ENCODE results near the gene EGLN1. TPM values are rescaled to one million over a fixed set of nuclear protein-coding genes. Genes with fewer than 3 reads are reported as not detected.
"Not testable (repeated sequence)": the region's sequence is repeated elsewhere in the genome, so short reads cannot be mapped to it uniquely, and the experiment has no call there.

EGLN1 gene
- total RNA-seq, 1 experiment from 2014 or later = 29.0 TPM

DNA sequence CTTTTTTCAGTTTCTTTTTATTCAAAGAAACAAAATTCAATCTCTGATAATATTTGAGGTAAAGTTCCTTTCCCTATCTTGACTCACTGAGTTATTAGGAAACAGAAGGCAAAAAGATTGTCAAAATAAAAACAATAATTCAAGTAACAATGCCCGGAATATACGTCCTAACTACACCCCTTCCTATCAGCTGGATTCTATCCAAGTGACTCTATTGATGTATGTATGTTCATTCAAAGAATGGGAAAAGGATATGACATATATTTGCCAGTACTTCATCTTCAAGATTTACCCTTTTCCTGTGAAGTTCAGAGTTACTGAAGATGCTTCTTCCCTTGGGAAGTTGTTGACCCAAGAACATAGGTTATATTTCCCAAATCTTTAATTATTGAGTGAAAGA lies 70.3 kb downstream of the EGLN1 start:
- BruUV-seq (replicated peaks) = no TSS peak
- POLR2A ChIA-PET = no interaction called here
- in situ Hi-C loops (cut with HindIII; ENCODE audit: low pct_unique_long_range_greater_than_20kb, low sequenced_read_pairs) = no loop called here

DNA sequence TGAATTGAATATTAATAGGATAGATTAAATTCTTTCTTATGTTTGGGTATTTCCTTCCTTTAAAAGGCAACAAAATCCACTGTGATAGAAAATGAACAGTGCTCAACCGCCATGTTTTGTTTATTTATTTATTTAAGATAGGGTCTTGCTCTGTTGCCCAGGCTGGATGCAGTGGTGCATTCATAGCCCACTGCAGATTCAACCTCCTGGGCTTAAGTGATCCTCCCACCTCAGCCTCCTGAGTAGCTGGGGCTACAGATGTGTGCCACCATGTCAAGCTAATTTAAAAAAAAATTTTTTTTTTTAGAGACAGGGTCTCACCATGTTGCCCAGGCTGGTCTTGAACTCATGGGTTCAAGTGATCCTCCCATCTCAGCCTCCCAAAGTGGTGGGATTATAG lies 73.2 kb downstream of the EGLN1 start:
- H3K27me3 ChIP-seq (ENCODE audit: control insufficient read depth, insufficient read depth, low read length); H3K4me3 ChIP-seq (ENCODE audit: low read depth in 2 of 2, low read length in 2 of 2); CTCF ChIA-PET; ATAC-seq; H3K4me1 ChIP-seq (ENCODE audit: control insufficient read depth, insufficient read depth, low read length); BruUV-seq (replicated peaks); in situ Hi-C loops (cut with HindIII; ENCODE audit: low pct_unique_long_range_greater_than_20kb, low sequenced_read_pairs); H3K9me3 ChIP-seq (ENCODE audit: control insufficient read depth, insufficient read depth, low read depth, low read length); H3K27ac ChIP-seq (ENCODE audit: low read length); intact Hi-C loops (cut with micrococcal nuclease; ENCODE audit: unreplicated experiment); DNase-seq (ENCODE audit: low read depth, low spot score); POLR2A ChIA-PET: not testable (repeated sequence)
- H3K36me3 ChIP-seq (ENCODE audit: control insufficient read depth, insufficient read depth, low read length) = peaks cover 29% of the 10 kb centered on the region

More for the DNA sequence above, 70.3 kb downstream of the EGLN1 start:
- ATAC-seq = no peak
- H3K36me3 ChIP-seq (ENCODE audit: control insufficient read depth, insufficient read depth, low read length) = peaks cover 29% of the 10 kb centered on the region
- DNase-seq (ENCODE audit: low read depth, low spot score) = no peak
- H3K27ac ChIP-seq (ENCODE audit: low read length) = no peak overlapping the region
- no peaks in the 10 kb centered on the region for H3K4me1 ChIP-seq (ENCODE audit: control insufficient read depth, insufficient read depth, low read length)
- no peak overlapping the region for H3K4me3 ChIP-seq (ENCODE audit: low read depth in 2 of 2, low read length in 2 of 2)
- no peaks in the 10 kb centered on the region for H3K27me3 ChIP-seq (ENCODE audit: control insufficient read depth, insufficient read depth, low read length)
- TF ChIP-seq POLR2AphosphoS5 (IDR thresholded peaks at IDR 0.05; ENCODE audit: low read depth, low read length) (no peak), TCF7L2 (IDR thresholded peaks at IDR 0.05; ENCODE audit: low read depth, low read length) (no peak), SIN3A (IDR thresholded peaks at IDR 0.05; ENCODE audit: borderline replicate concordance, insufficient read depth, low read depth, low read length) (no peak)
- TF ChIP-seq, protein P1, sequence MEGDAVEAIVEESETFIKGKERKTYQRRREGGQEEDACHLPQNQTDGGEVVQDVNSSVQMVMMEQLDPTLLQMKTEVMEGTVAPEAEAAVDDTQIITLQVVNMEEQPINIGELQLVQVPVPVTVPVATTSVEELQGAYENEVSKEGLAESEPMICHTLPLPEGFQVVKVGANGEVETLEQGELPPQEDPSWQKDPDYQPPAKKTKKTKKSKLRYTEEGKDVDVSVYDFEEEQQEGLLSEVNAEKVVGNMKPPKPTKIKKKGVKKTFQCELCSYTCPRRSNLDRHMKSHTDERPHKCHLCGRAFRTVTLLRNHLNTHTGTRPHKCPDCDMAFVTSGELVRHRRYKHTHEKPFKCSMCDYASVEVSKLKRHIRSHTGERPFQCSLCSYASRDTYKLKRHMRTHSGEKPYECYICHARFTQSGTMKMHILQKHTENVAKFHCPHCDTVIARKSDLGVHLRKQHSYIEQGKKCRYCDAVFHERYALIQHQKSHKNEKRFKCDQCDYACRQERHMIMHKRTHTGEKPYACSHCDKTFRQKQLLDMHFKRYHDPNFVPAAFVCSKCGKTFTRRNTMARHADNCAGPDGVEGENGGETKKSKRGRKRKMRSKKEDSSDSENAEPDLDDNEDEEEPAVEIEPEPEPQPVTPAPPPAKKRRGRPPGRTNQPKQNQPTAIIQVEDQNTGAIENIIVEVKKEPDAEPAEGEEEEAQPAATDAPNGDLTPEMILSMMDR (IDR thresholded peaks at IDR 0.05) = no peak
- TF ChIP-seq, protein P2, sequence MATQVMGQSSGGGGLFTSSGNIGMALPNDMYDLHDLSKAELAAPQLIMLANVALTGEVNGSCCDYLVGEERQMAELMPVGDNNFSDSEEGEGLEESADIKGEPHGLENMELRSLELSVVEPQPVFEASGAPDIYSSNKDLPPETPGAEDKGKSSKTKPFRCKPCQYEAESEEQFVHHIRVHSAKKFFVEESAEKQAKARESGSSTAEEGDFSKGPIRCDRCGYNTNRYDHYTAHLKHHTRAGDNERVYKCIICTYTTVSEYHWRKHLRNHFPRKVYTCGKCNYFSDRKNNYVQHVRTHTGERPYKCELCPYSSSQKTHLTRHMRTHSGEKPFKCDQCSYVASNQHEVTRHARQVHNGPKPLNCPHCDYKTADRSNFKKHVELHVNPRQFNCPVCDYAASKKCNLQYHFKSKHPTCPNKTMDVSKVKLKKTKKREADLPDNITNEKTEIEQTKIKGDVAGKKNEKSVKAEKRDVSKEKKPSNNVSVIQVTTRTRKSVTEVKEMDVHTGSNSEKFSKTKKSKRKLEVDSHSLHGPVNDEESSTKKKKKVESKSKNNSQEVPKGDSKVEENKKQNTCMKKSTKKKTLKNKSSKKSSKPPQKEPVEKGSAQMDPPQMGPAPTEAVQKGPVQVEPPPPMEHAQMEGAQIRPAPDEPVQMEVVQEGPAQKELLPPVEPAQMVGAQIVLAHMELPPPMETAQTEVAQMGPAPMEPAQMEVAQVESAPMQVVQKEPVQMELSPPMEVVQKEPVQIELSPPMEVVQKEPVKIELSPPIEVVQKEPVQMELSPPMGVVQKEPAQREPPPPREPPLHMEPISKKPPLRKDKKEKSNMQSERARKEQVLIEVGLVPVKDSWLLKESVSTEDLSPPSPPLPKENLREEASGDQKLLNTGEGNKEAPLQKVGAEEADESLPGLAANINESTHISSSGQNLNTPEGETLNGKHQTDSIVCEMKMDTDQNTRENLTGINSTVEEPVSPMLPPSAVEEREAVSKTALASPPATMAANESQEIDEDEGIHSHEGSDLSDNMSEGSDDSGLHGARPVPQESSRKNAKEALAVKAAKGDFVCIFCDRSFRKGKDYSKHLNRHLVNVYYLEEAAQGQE (IDR thresholded peaks at IDR 0.05; ENCODE audit: insufficient read depth in 1 of 2, low read depth in 2 of 2, low read length in 1 of 2) = no peak
- no peaks in the 10 kb centered on the region for H3K9me3 ChIP-seq (ENCODE audit: control insufficient read depth, insufficient read depth, low read depth, low read length)
- intact Hi-C loops (cut with micrococcal nuclease; ENCODE audit: unreplicated experiment) = no loop called here
- CTCF ChIA-PET = interaction anchor here (0.7 kb wide), 1 partner anchor 1907 kb away, joined by 10 read pairs; no protein-coding TSS in a partner anchor

DNA sequence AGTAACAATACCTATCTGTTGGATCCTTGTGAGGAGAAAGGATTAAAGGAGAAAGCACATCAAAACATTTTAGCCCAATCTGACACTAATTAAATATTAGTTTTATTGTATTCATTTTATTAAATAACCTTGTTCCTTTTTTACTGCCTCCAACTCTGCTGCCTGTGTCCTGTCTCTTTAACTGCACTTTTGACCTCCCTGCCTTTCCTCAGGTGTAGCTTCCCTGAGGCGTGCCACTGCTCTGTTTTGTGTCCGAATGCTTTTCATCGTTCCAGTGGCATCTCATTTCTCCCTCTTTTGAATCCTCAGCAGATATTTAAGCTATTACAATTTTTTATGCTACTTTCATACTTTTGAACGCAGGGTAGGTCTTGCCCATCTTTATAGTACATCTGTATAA lies 73.6 kb downstream of the EGLN1 start:
- Histone ChIP-seq H3K4me3 (ENCODE audit: low read depth in 2 of 2, low read length in 2 of 2) (no peak overlapping the region), H3K27ac (ENCODE audit: low read length) (no peak overlapping the region), H3K4me1 (ENCODE audit: control insufficient read depth, insufficient read depth, low read length) (no peaks in the 10 kb centered on the region), H3K27me3 (ENCODE audit: control insufficient read depth, insufficient read depth, low read length) (no peaks in the 10 kb centered on the region), H3K9me3 (ENCODE audit: control insufficient read depth, insufficient read depth, low read depth, low read length) (no peaks in the 10 kb centered on the region), H3K36me3 (ENCODE audit: control insufficient read depth, insufficient read depth, low read length) (peaks cover 29% of the 10 kb centered on the region)
- in situ Hi-C loops (cut with HindIII; ENCODE audit: low pct_unique_long_range_greater_than_20kb, low sequenced_read_pairs) = no loop called here
- POLR2A ChIA-PET = interaction anchor here (0.6 kb wide), 1 partner anchor 244 kb away, joined by 7 read pairs; no protein-coding TSS in a partner anchor
- no peak for ATAC-seq
- no peak for DNase-seq (ENCODE audit: low read depth, low spot score)
- intact Hi-C loops (cut with micrococcal nuclease; ENCODE audit: unreplicated experiment) = no loop called here
- TF ChIP-seq SIN3A (IDR thresholded peaks at IDR 0.05; ENCODE audit: borderline replicate concordance, insufficient read depth, low read depth, low read length) (no peak), POLR2AphosphoS5 (IDR thresholded peaks at IDR 0.05; ENCODE audit: low read depth, low read length) (no peak), TCF7L2 (IDR thresholded peaks at IDR 0.05; ENCODE audit: low read depth, low read length) (no peak)
- TF ChIP-seq, protein P1 (IDR thresholded peaks at IDR 0.05) = no peak
- TF ChIP-seq, protein P2 (IDR thresholded peaks at IDR 0.05; ENCODE audit: insufficient read depth in 1 of 2, low read depth in 2 of 2, low read length in 1 of 2) = no peak
- CTCF ChIA-PET = interaction anchor here (0.5 kb wide), 1 partner anchor 8 kb away, joined by 3 read pairs; no protein-coding TSS in a partner anchor
- BruUV-seq (replicated peaks) = no TSS peak
